Spleen (tissue), 7 donors: ENCODE data around the gene PEX11A.

Experiments used
- POLR2A ChIP-seq, 3 donors: fragments of 450-650 bp; IDR thresholded peaks; one replicate each; pipeline ENCODE4 v1.5.1; 2017; ENCODE audit warnings: antibody characterized with exemption in 3 of 3, mild to moderate bottlenecking in 1 of 3
- POLR2AphosphoS5 ChIP-seq, 3 donors: sonication (generic); formaldehyde crosslinking; IDR thresholded peaks; one replicate each; pipeline ENCODE4 v1.5.1; 2017; ENCODE audit warnings: antibody characterized with exemption in 3 of 3
- TF ChIP-seq, protein P1 (sequence below), 11 experiments: fragments of 200-600 bp in 7 of 11; fragments of 450-650 bp in 4 of 11; sonication (generic) in 4 of 11; IDR thresholded peaks in 8 of 11; conservative IDR thresholded peaks in 3 of 11; 1 replicate in 7 of 11; 2 replicates in 4 of 11; pipeline versions ENCODE4 v1.4.0 to v1.8.0; 2016 to 2021; ENCODE audit warnings: antibody characterized with exemption in 11 of 11, inconsistent platforms in 4 of 11, mild to moderate bottlenecking in 1 of 11
- donor health status: DM: no; HTN: no; CAD: no; lungs with moderate emphysema.
- donor health status: DM: no; HTN: no; CAD: no.
- donor health status: DM: no; HTN: no; CAD: no.

DNA sequence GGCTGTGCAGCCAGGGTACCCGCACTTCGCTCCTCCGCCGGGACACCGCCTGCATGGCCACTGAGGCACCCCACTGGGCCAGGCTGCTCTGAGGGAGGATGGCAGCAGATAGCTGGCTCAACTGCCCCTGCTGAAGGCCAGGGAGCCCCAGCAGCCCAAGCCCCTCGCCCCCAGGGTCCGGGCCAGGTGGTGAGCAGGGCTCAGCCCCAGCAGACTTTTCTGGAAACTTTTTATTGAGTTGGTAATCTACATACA lies 22.9 kb downstream of the PEX11A start:
- TF ChIP-seq, protein P1, sequence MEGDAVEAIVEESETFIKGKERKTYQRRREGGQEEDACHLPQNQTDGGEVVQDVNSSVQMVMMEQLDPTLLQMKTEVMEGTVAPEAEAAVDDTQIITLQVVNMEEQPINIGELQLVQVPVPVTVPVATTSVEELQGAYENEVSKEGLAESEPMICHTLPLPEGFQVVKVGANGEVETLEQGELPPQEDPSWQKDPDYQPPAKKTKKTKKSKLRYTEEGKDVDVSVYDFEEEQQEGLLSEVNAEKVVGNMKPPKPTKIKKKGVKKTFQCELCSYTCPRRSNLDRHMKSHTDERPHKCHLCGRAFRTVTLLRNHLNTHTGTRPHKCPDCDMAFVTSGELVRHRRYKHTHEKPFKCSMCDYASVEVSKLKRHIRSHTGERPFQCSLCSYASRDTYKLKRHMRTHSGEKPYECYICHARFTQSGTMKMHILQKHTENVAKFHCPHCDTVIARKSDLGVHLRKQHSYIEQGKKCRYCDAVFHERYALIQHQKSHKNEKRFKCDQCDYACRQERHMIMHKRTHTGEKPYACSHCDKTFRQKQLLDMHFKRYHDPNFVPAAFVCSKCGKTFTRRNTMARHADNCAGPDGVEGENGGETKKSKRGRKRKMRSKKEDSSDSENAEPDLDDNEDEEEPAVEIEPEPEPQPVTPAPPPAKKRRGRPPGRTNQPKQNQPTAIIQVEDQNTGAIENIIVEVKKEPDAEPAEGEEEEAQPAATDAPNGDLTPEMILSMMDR (IDR thresholded peaks at IDR 0.05 in 8 of 11, conservative IDR thresholded peaks at IDR 0.05 in 3 of 11): no peak
- TF ChIP-seq POLR2AphosphoS5 (IDR thresholded peaks at IDR 0.05): no peak
- TF ChIP-seq POLR2A (IDR thresholded peaks at IDR 0.05): no peak
